CD14-positive monocyte (primary cell): ENCODE results near the gene BORCS5. TPM values are rescaled to one million over a fixed set of nuclear protein-coding genes. Genes with fewer than 3 reads are reported as not detected.

Source experiments
- DNase-seq, 3 donors: peaks; one replicate each; pipeline ENCODE4 v3.0.0-alpha.2; 2011 to 2022
- H2AFZ ChIP-seq: 2 replicates; pipeline ENCODE4 v1.6.0; 2012; ENCODE audit warnings: mild to moderate bottlenecking, low read depth, low read length, inconsistent platforms; ENCODE audit not compliant: insufficient read depth, poor library complexity, severe bottlenecking
- H3K27ac ChIP-seq, 2 donors: 1 replicate in 1 of 2; 2 replicates in 1 of 2; pipeline ENCODE4 v1.5.1; 2012 to 2013; ENCODE audit warnings: low read length in 2 of 2, control low read depth in 1 of 2, inconsistent platforms in 1 of 2, low read depth in 1 of 2, mild to moderate bottlenecking in 1 of 2
- H3K27me3 ChIP-seq, 2 donors: one replicate each; pipeline versions ENCODE4 v1.6.0 to v1.6.1; 2011 to 2013; ENCODE audit warnings: low read length in 2 of 2; ENCODE audit not compliant: control insufficient read depth in 2 of 2, insufficient read depth in 2 of 2
- H3K36me3 ChIP-seq, 2 donors: replicated peaks in 1 of 2; 1 replicate in 1 of 2; 2 replicates in 1 of 2; pipeline versions ENCODE4 v1.5.1 to v1.6.1; 2012 to 2013; ENCODE audit warnings: low read length in 2 of 2, control low read depth in 1 of 2, inconsistent platforms in 1 of 2, mild to moderate bottlenecking in 1 of 2; ENCODE audit not compliant: insufficient read depth in 2 of 2, control insufficient read depth in 1 of 2
- H3K4me1 ChIP-seq, 2 donors: 1 replicate in 1 of 2; 2 replicates in 1 of 2; pipeline versions ENCODE4 v1.5.1 to v1.6.1; 2012 to 2013; ENCODE audit warnings: low read length in 2 of 2, control low read depth in 1 of 2, inconsistent platforms in 1 of 2, mild to moderate bottlenecking in 1 of 2, moderate library complexity in 1 of 2; ENCODE audit not compliant: insufficient read depth in 2 of 2, control insufficient read depth in 1 of 2
- H3K4me2 ChIP-seq: replicated peaks from 2 replicates; pipeline ENCODE3; 2012; ENCODE audit warnings: low read length, moderate library complexity, mild to moderate bottlenecking; ENCODE audit not compliant: poor library complexity, severe bottlenecking; ENCODE audit errors: extremely low read depth
- H3K4me3 ChIP-seq, 3 experiments: fragments of 200-600 bp in 1 of 3; sonication (generic) in 1 of 3; replicated peaks in 1 of 3; 1 replicate in 2 of 3; 2 replicates in 1 of 3; pipeline ENCODE4 v1.5.1; 2011 to 2013; ENCODE audit warnings: low read length in 3 of 3, mild to moderate bottlenecking in 3 of 3, control low read depth in 2 of 3, low read depth in 2 of 3, inconsistent platforms in 1 of 3, moderate library complexity in 1 of 3
- H3K79me2 ChIP-seq: 2 replicates; pipeline ENCODE4 v1.6.0; 2012; ENCODE audit warnings: mild to moderate bottlenecking, control low read depth, inconsistent platforms, low read length, moderate library complexity; ENCODE audit not compliant: insufficient read depth
- H3K9ac ChIP-seq: 2 replicates; pipeline ENCODE4 v1.6.0; 2017; ENCODE audit warnings: low read length, mild to moderate bottlenecking; ENCODE audit not compliant: insufficient read depth, poor library complexity, severe bottlenecking
- H3K9me3 ChIP-seq, 2 donors: replicated peaks in 1 of 2; 1 replicate in 1 of 2; 2 replicates in 1 of 2; pipeline versions ENCODE4 v1.5.1 to v1.6.1; 2012 to 2013; ENCODE audit warnings: low read length in 2 of 2, control low read depth in 1 of 2; ENCODE audit not compliant: control insufficient read depth in 1 of 2, insufficient read depth in 1 of 2
- H4K20me1 ChIP-seq: 2 replicates; pipeline ENCODE4 v1.6.0; 2012; ENCODE audit warnings: mild to moderate bottlenecking, low read length, control low read depth, moderate library complexity; ENCODE audit not compliant: insufficient read depth
- H3K27ac Mint-ChIP-seq, 7 donors: one replicate each; pipeline ENCODE4 v1.8.0; 2020; ENCODE audit warnings: mild to moderate bottlenecking in 7 of 7, mixed read lengths in 7 of 7, moderate library complexity in 6 of 7, inconsistent platforms in 2 of 7
- H3K27me3 Mint-ChIP-seq, 3 donors: one replicate each; pipeline ENCODE4 v1.8.0; 2021 to 2022; ENCODE audit warnings: low read depth in 3 of 3, mild to moderate bottlenecking in 3 of 3, mixed read lengths in 3 of 3, moderate library complexity in 3 of 3, inconsistent platforms in 1 of 3
- H3K36me3 Mint-ChIP-seq, 2 donors: one replicate each; pipeline ENCODE4 v1.8.0; 2020; ENCODE audit warnings: mixed read lengths in 2 of 2, inconsistent platforms in 1 of 2, mild to moderate bottlenecking in 1 of 2
- H3K4me1 Mint-ChIP-seq: one replicate; pipeline ENCODE4 v1.8.0; 2020; ENCODE audit warnings: mild to moderate bottlenecking, mixed read lengths
- H3K4me3 Mint-ChIP-seq, 2 donors: one replicate each; pipeline ENCODE4 v1.8.0; 2020; ENCODE audit warnings: mild to moderate bottlenecking in 2 of 2, mixed read lengths in 2 of 2, moderate library complexity in 1 of 2
- H3K9me3 Mint-ChIP-seq, 7 donors: one replicate each; pipeline ENCODE4 v1.8.0; 2020 to 2022; ENCODE audit warnings: mixed read lengths in 7 of 7, mild to moderate bottlenecking in 6 of 7, moderate library complexity in 6 of 7, inconsistent platforms in 2 of 7
- CTCF ChIP-seq: fragments of 200-600 bp; IDR thresholded peaks from one replicate; pipeline ENCODE4 v1.8.0; 2022; ENCODE audit warnings: antibody characterized with exemption, mild to moderate bottlenecking
- WGBS: methylation state at CpG from one replicate; pipeline ENCODE4 v1.1.5; 2013; ENCODE audit warnings: missing lambda C conversion rate; ENCODE audit not compliant: insufficient coverage; 5-methylcytosine and 5-hydroxymethylcytosine counted together
- intact Hi-C, 2 donors: fragments of 100-400 bp; cut with micrococcal nuclease; formaldehyde crosslinking; loops; one replicate each; pipeline versions ENCODE4 v1.15.0 to v1.15.1; 2023
- polyA plus RNA-seq, 3 donors: library from polyadenylated mRNA; depleted of rRNA in 1 of 3; unstranded in 2 of 3; stranded (reverse) in 1 of 3; fragments of 300-500 nt in 2 of 3; fragments of >200 nt in 1 of 3; fragmentation: Illumina TruSeq in 2 of 3; gene quantifications; 1 replicate in 2 of 3; 2 replicates in 1 of 3; pipeline ENCODE4 v1.2.3, GENCODE V29; 2012 to 2021

BORCS5 gene
- polyA plus RNA-seq, 3 donors = 8.5 to 15.1 (median 9.6) TPM

- no peaks in the 10 kb centered on the region for H3K27me3 Mint-ChIP-seq
Observed at GRCh38 chr12:12425616-12426015, 68.7 kb downstream of the BORCS5 start.

GRCh38 chr12:12427568-12427967, 70.7 kb downstream of the BORCS5 start:
- H3K4me1 Mint-ChIP-seq = no peaks in the 10 kb centered on the region
- Histone ChIP-seq H3K9me3 (peaks cover 12 to 18% of the 10 kb centered on the region in 2 donors), H3K4me1 (no peaks in the 10 kb centered on the region), H3K36me3 (no peaks in the 10 kb centered on the region), H3K27me3 (no peaks in the 10 kb centered on the region), H3K4me3 (no peak overlapping the region), H3K79me2 (no peaks in the 10 kb centered on the region), H3K27ac (no peak overlapping the region), H4K20me1 (no peaks in the 10 kb centered on the region), H3K4me2 (no peak overlapping the region), H3K9ac (no peak overlapping the region), H2AFZ (no peak overlapping the region)
- WGBS = no CpG with 5 or more reads among the region's 4 CpGs
- intact Hi-C loops = no loop called here
- no peak for TF ChIP-seq CTCF
- peaks cover 10 to 22% (median 17%) of the 10 kb centered on the region in 7 donors for H3K9me3 Mint-ChIP-seq
- H3K36me3 Mint-ChIP-seq = peaks cover 12 to 14% of the 10 kb centered on the region in 2 donors
- no peak overlapping the region for H3K4me3 Mint-ChIP-seq
- DNase-seq = no peak
- H3K27ac Mint-ChIP-seq = no peak overlapping the region
- no peaks in the 10 kb centered on the region for H3K27me3 Mint-ChIP-seq

More at GRCh38 chr12:12425616-12426015, 68.7 kb downstream of the BORCS5 start:
- Histone ChIP-seq H2AFZ (no peak overlapping the region), H3K4me1 (no peaks in the 10 kb centered on the region), H3K9ac (no peak overlapping the region), H3K4me3 (no peak overlapping the region), H3K9me3 (peaks cover 16 to 21% of the 10 kb centered on the region in 2 donors), H3K27me3 (no peaks in the 10 kb centered on the region), H4K20me1 (no peaks in the 10 kb centered on the region), H3K27ac (no peak overlapping the region), H3K79me2 (no peaks in the 10 kb centered on the region), H3K36me3 (no peaks in the 10 kb centered on the region), H3K4me2 (no peak overlapping the region)
- DNase-seq = no peak
- peaks cover 25 to 38% (median 33%) of the 10 kb centered on the region in 7 donors for H3K9me3 Mint-ChIP-seq
- no CpG with 5 or more reads among the region's 1 CpG for WGBS
- no peak overlapping the region for H3K27ac Mint-ChIP-seq
- no peaks in the 10 kb centered on the region for H3K4me1 Mint-ChIP-seq
- no peak for TF ChIP-seq CTCF
- H3K4me3 Mint-ChIP-seq = no peak overlapping the region
- intact Hi-C loops = no loop called here
- peaks cover 16 to 18% of the 10 kb centered on the region in 2 donors for H3K36me3 Mint-ChIP-seq
